Activated naive CD8-positive, alpha-beta T cell treated with anti-CD3 and anti-CD28 coated beads for 36 hours (primary cell): Measurements from ENCODE around the gene NCOR2. TPM values are rescaled to one million over a fixed set of nuclear protein-coding genes. Genes with fewer than 3 reads are reported as not detected.

Source experiments
- DNase-seq: peaks from one replicate; pipeline ENCODE4 v3.0.0; 2021
- H3K27ac Mint-ChIP-seq: one replicate; pipeline ENCODE4 v1.8.0; 2022; ENCODE audit warnings: mild to moderate bottlenecking, moderate library complexity, mixed read lengths
- H3K27me3 Mint-ChIP-seq: one replicate; pipeline ENCODE4 v1.8.0; 2022; ENCODE audit warnings: mild to moderate bottlenecking, mixed read lengths
- H3K36me3 Mint-ChIP-seq: one replicate; pipeline ENCODE4 v1.8.0; 2021; ENCODE audit warnings: mild to moderate bottlenecking, mixed read lengths
- H3K4me1 Mint-ChIP-seq: one replicate; pipeline ENCODE4 v1.8.0; 2021; ENCODE audit warnings: mixed read lengths
- H3K4me3 Mint-ChIP-seq: one replicate; pipeline ENCODE4 v1.8.0; 2022; ENCODE audit warnings: mild to moderate bottlenecking, moderate library complexity, mixed read lengths
- H3K9me3 Mint-ChIP-seq: one replicate; pipeline ENCODE4 v1.8.0; 2022; ENCODE audit warnings: mixed read lengths
- total RNA-seq, 2 experiments: library from RNA; stranded (reverse); gene quantifications; one replicate each; pipeline ENCODE4 v1.2.3, GENCODE V29; 2021

The NCOR2 gene
- 100 to 1,000 TPM; 106 to 112 TPM for total RNA-seq

DNA sequence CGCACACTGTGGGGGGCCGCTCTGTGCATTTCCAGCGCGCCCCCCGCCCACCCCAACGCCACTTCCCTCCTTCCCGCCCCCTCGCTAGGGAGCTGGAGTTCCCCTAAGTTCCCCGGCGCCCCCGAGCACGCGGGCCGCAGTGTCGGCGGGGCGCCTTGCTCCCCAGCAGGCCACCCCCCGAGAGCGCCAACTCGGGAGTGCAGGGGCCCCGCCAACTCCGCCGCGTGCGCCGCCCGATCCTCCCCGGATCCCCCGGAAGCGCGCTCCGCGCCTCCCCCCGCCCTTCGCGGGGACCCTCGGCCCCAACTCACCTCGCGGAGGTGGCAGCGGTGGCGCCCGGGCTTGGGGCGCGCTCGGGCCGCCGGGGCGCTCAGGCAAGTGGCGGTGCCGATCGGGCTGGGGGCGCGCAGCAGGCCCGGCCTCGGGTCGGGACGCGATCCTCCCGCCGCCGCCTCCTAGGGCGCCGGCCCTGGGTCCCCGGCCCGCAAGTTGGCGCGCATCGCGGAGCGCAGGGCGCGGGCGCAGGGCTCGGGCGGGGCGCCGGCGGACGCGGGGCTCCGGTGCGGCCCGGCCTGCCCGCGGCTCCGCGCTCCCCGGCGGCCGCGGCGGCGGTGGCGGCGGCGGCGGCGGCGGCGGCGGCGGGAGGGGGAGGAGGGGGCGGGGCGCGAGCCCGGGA is at the start of gene NCOR2:
TSS of gene NCOR2 (minus strand) at position 616 of the 676 bp plus-strand sequence. CDS start 72,361 bp downstream, outside the sequence.
- no peaks in the 10 kb centered on the region for H3K27me3 Mint-ChIP-seq
- DNase-seq: peak; percentile 72
- H3K4me1 Mint-ChIP-seq: peaks cover 29% of the 10 kb centered on the region
- peak within 1 kb of the TSS; percentile 93 for H3K4me3 Mint-ChIP-seq
- no peaks in the 10 kb centered on the region for H3K36me3 Mint-ChIP-seq
- no peaks in the 10 kb centered on the region for H3K9me3 Mint-ChIP-seq
- peak within 1 kb of the TSS; percentile 88 for H3K27ac Mint-ChIP-seq

DNA sequence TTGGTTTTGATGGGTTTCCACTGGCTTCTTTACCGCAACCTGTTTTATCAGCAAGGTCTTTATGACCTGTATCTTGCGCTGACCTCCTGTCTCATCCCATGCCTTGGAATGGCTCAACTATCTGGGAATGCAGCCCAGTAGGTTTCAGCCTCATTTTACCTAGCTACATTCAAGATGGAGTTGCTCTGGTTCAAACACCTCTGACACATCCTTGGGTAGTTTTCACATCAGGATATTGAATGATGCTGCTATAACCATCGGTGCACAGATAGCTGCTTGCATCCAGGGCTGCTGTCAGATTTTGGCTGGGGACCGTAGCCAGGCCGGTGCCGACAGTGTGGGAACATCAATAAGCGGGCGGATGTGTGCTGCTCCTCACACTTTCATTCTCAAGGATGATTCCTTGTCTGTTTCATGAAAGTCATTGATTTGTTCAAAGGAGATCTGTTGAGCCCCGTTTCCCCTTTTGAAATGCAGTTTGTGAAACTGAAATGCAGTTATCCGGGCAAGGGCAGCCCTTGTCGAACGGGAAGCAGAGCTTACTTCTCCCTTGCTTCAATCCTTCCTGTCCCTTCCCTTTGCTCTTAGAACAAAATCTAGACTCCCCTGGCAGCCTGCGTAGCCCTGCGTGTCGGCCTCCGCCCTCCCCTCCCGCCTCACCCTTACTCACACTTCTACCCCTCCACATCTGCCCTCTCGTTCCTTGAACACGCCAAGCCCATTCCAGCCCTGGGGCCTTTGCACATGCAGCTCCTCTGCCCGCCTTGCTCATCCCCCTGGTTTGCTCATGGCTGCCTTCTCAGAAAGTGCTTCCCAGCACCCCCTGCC is 49.2 kb upstream of the NCOR2 start:
- H3K27me3 Mint-ChIP-seq: no peaks in the 10 kb centered on the region
- H3K9me3 Mint-ChIP-seq: peaks cover 2% of the 10 kb centered on the region
- H3K36me3 Mint-ChIP-seq: no peaks in the 10 kb centered on the region
- H3K4me1 Mint-ChIP-seq: peaks cover 3% of the 10 kb centered on the region
- no peak overlapping the region for H3K4me3 Mint-ChIP-seq
- no peak overlapping the region for H3K27ac Mint-ChIP-seq
- no peak for DNase-seq

DNA sequence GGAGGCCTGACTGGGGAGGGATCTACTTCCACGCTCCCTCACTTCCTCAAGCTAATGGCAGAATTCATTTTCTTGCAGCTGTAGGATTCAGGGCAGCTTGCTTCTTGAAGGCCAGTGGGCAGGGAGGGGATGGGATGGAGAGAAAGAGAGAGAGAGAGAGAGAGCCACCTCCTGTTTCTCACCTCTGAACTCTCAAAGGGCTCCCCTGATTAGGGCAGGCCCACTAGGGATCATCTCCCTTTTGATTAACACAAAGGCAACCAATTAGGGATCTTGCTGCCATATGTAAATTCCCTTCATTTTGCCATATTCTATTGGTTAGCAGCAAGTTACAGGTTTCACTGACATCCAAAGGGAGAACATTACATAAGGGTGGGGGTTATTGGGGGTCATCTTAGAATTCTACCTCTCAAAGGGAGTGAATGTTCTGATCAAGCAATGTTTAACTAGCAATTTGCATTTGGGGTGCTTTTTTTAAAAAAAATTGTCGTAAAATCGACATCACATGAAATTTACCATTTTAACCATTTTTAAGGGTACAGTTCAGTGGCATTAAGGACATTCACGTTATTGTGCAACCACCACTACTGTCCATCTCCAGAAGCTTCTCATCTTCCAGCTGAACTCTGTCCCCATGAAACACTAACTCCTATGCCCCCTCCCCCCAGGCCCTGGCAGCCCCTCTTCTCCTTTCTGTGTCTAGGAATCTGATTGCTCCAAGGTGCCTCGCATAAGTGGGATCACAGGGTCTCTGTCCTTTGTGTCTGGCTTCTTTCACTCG is 47.3 kb upstream of the NCOR2 start:
- no peak overlapping the region for H3K4me3 Mint-ChIP-seq
- no peak overlapping the region for H3K27ac Mint-ChIP-seq
- H3K9me3 Mint-ChIP-seq: peaks cover 2% of the 10 kb centered on the region
- H3K27me3 Mint-ChIP-seq: peaks cover 1% of the 10 kb centered on the region
- peaks cover 10% of the 10 kb centered on the region for H3K4me1 Mint-ChIP-seq
- DNase-seq: no peak
- H3K36me3 Mint-ChIP-seq: no peaks in the 10 kb centered on the region

DNA sequence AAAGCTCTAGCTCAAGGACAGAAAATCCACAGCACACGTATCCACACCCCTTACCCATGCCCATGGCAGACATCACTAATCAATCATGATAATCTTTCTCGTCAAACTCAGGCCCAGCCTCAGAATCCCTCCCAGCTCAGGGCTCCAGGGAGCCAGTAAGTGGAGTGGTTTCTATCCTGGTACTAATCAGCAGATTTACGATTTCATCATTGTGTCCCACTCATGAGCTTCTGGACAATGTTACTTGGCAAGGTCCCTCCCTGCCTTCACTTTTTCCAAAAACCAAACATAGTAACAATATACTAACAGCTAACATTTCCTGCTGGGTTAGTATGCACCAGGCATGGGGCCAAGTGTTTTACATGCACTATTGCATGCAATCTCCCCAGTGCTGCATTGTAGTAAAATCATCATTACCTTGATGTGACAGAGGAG is 45.8 kb upstream of the NCOR2 start:
- peaks cover 23% of the 10 kb centered on the region for H3K4me1 Mint-ChIP-seq
- H3K27me3 Mint-ChIP-seq: peaks cover 14% of the 10 kb centered on the region
- DNase-seq: no peak
- peaks cover 2% of the 10 kb centered on the region for H3K9me3 Mint-ChIP-seq
- H3K36me3 Mint-ChIP-seq: no peaks in the 10 kb centered on the region
- H3K4me3 Mint-ChIP-seq: no peak overlapping the region
- no peak overlapping the region for H3K27ac Mint-ChIP-seq

DNA sequence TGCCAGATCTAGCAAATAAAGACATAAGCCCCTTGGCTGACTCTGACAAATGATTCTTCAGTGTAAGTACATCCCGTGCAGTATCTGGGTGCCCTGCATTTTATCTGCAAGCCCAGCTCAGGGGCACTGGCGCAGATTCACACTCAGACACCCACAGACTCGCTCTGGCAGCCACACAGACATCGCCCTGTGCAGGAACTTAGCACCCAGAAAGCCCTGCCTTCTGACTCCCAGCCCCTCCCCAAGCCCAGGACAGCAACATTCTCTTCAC is 44.9 kb upstream of the NCOR2 start:
- peaks cover 19% of the 10 kb centered on the region for H3K27me3 Mint-ChIP-seq
- DNase-seq: no peak
- H3K27ac Mint-ChIP-seq: no peak overlapping the region
- no peaks in the 10 kb centered on the region for H3K36me3 Mint-ChIP-seq
- peaks cover 2% of the 10 kb centered on the region for H3K9me3 Mint-ChIP-seq
- peaks cover 27% of the 10 kb centered on the region for H3K4me1 Mint-ChIP-seq
- H3K4me3 Mint-ChIP-seq: no peak overlapping the region

DNA sequence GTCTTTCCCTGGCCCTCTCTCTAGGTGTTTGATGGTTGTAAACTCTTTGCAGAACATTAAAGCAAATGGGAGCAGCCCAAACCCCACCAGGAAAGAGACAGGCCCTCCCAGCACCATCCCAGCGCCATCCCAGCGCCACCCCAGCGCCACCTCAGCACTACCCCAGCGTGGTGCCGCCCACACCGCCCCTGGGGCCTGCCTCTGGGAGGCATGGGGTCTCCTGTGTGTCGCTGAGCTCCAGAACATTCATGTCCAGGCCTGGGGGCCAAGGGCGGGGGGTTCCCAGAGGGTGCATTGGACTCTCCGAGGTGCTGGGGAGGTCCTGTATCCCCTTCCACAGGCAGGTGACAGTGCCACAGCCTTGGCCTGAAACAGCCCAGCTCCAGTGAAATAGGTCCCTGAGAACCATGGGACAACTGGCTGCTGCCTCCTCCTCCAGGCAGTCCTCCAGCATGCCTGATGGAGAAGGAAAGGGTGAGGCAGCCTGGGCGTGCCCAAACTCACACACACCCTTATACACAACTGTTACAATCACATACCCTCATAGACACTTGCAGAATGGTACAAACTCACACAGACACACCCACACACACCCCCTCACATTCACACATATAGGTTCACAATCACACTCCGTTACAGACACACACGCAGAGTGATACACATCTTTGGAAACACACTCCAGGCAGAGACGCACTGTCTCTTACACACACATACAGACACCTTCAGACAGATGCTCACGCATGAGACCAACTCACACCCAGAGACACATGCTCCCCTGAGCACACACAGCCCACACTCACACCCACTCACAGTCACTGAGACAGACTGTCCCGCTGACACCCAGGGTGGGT is 44.4 kb upstream of the NCOR2 start:
- DNase-seq: no peak
- Mint-ChIP-seq H3K27ac (no peak overlapping the region), H3K36me3 (no peaks in the 10 kb centered on the region), H3K9me3 (peaks cover 2% of the 10 kb centered on the region), H3K4me3 (no peak overlapping the region), H3K27me3 (peaks cover 21% of the 10 kb centered on the region), H3K4me1 (peaks cover 27% of the 10 kb centered on the region)

DNA sequence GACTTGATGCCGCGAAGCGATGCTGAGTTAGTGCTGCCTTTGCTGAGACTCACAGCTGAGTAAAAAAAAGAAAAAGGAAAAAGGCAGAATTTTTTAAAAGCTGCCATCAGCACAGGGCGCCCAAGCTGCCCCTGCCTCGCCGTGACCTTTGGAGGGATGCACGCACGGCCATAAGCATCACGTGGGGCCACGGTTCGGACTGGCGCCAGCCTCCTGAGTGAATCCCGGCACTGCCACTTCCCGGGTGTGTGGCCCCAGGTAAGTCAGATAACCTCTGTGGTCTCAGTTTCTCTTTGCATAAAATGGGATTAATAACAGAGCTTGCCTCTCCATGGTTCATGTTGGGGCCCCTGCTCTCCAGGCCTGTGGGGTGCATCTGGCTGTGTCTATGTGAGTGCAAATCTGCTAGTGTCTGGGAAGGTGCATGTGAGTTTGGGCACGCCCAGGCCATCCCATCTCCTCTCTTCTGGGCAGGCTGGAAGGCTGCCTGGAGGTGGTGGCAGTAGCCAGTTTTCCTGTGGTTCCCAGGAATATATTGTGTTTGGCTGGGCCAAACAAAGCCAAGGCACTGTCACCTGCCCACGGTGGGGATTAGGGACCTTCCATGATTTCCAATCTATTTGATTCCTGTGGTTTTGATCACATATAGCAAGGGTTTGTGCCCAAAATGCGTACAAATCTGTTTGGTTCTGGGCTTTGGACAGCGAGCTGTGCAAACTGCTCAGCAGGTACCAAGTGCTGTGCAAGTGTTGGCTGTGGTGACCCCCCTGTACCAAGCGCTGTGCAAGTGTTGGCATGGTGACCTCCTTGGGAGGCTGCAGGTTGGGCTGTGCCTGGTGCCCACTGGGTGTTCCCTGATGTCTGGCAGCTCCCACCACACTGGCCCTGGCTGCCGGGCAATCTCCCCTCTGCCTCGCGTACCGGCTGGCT is 43.5 kb upstream of the NCOR2 start:
- peaks cover 21% of the 10 kb centered on the region for H3K27me3 Mint-ChIP-seq

DNA sequence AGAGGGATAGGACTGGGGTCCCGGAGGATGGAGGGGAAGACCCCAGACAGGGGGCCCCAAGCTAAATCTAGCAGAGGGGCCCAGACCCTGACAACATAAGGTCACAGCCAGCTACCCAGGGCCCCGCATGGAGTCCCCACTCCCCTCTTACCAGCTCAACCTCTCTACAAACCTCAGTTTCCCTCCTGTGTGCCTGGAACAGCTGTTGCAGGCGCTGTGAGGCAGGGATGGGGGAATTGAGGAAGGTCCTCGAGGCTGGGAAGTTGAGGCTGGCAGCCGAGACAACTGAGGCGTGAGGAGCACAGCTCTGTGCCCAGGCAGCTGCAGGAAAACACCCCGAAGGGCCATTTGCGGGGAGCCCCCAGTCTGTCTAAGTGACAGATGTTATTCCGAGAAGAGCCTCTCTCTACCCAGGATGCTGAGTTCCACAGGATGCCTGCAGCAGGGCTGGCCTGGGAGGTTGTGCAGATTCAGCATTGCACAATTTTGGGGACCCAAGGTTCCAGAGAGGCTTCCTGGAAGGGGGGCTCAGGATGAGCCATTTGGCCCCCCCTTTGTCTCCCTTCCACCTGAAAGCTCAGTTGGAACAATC is 42.7 kb upstream of the NCOR2 start:
- Mint-ChIP-seq H3K4me3 (no peak overlapping the region), H3K27ac (no peak overlapping the region), H3K9me3 (peaks cover 2% of the 10 kb centered on the region), H3K4me1 (peaks cover 27% of the 10 kb centered on the region), H3K27me3 (peaks cover 21% of the 10 kb centered on the region), H3K36me3 (no peaks in the 10 kb centered on the region)
- DNase-seq: no peak

More for the DNA sequence above, 43.5 kb upstream of the NCOR2 start:
- peaks cover 27% of the 10 kb centered on the region for H3K4me1 Mint-ChIP-seq
- no peak overlapping the region for H3K27ac Mint-ChIP-seq
- DNase-seq: no peak
- no peaks in the 10 kb centered on the region for H3K36me3 Mint-ChIP-seq
- peaks cover 2% of the 10 kb centered on the region for H3K9me3 Mint-ChIP-seq
- no peak overlapping the region for H3K4me3 Mint-ChIP-seq

DNA sequence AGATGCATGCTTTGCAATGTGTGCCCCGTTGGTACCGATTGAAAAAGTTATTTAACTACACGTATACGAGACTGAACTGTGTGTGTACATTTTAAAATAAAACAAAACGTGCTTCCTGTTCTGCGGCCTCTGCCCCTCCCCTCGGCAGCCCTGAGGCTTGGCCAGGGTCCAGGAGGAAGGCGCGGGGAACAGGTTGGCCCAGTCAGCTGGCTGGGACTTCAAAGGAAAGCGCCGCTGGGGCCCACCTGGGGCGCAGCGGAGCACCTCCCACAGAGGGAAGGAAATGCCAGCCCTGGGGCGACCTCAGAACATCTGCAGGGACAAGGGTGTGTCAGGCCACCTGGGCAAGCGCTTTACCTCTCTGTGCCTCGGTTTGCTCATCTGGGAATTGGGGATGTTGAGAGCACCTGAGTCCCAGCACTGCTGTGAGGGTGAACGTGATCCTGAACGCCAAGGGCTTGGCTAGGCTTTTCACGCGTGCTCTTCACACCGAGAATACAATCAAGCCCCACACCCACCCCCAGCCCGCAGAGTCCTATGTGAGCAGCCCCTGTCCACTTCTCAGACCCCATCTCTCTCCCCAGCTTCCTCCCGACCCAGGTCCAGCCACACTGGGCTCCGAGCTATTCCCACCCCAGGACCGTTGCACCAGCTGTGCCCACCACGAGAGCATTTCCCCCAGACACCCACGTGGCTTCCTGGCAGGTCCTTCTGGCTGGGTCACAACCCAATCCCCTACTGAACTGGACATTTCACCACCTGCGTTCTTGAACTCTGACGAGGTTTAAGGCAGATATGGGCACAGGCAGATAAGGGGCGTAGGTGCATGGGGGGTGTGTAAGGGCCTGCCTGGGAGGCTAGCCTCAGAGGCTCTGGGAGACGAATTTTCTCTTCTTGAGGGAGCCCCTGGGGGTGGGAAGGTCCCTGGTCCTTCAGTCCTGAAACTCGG is 41.9 kb upstream of the NCOR2 start:
- peak overlapping the region; percentile 44 for H3K27ac Mint-ChIP-seq
- no peaks in the 10 kb centered on the region for H3K36me3 Mint-ChIP-seq
- H3K27me3 Mint-ChIP-seq: peaks cover 21% of the 10 kb centered on the region
- H3K4me1 Mint-ChIP-seq: peaks cover 27% of the 10 kb centered on the region
- H3K4me3 Mint-ChIP-seq: peak overlapping the region; percentile 61
- H3K9me3 Mint-ChIP-seq: peaks cover 2% of the 10 kb centered on the region
- DNase-seq: peak; percentile 80

DNA sequence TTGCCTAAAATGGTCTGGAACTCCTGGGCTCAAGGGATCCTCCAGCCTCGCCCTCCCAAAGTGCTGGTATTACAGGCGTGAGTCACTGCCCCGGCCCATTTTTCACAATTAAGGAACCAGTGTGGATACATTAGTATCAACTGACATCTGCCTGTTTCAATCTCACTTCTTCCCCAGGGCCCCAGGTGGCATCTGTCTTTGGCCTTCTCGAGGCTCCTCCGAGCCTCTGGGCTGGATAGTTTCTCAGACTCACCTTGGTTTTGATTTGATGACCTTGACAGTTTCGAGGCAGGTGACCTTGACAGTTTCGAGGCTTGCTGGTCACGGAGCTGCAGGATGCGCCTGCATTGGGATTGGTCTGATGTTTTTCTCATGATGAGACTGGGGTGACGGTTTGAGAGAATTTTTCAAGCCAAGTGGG is 41.0 kb upstream of the NCOR2 start:
- peaks cover 29% of the 10 kb centered on the region for H3K4me1 Mint-ChIP-seq
- no peaks in the 10 kb centered on the region for H3K36me3 Mint-ChIP-seq
- no peak overlapping the region for H3K27ac Mint-ChIP-seq
- H3K9me3 Mint-ChIP-seq: peaks cover 2% of the 10 kb centered on the region
- no peak for DNase-seq
- peak overlapping the region; percentile 61 for H3K4me3 Mint-ChIP-seq
- H3K27me3 Mint-ChIP-seq: peaks cover 21% of the 10 kb centered on the region

DNA sequence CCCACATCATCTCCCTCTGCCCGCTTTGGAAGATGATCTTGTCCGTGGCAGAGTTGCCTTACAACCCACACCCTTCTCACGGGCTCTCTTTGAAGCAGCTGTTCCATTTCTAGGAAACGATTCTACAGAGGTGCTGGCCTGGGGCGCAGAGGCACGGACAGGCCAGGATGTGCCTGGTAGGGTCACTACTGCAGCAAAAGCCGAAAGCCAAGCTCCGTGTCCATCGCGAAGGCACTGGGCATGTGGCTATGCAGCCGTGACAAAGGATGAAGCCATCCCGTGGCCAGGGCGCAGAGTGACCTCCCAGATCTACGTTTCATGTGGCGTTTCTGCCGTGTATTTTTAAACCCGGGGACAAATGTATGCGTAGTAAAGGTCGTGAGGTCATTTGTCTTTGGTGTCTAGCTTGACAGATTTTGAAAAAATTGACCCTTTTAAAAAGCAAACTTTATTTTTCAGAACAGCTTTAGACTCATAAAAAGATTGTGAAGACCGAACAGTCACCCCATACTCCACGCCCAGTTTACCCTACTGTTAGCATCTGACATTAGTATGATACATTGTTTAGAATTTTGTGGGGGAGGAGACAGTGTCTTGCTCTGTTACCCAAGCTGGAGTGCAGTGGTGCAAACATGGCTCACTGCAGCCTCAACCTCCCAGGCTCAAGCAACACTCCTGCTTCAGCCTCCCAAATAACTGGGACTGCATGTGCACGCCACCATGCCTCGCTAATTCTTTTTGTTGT is 40.4 kb upstream of the NCOR2 start:
- Mint-ChIP-seq H3K4me1 (peaks cover 27% of the 10 kb centered on the region), H3K4me3 (no peak overlapping the region), H3K36me3 (no peaks in the 10 kb centered on the region), H3K9me3 (no peaks in the 10 kb centered on the region), H3K27me3 (peaks cover 23% of the 10 kb centered on the region), H3K27ac (no peak overlapping the region)
- DNase-seq: no peak
